ENCODE measurements around the gene ALDH3B1. TPM values are rescaled to one million over a fixed set of nuclear protein-coding genes. Genes with fewer than 3 reads are reported as not detected.

The ALDH3B1 gene
- total and polyA plus RNA-seq, 10 of the 15 experiments (the other 5 are each of a cell fraction or from before 2014, with no cell fraction given), result 0.03 to 0.37 (median 0.17) TPM; not detected in 3

DNA sequence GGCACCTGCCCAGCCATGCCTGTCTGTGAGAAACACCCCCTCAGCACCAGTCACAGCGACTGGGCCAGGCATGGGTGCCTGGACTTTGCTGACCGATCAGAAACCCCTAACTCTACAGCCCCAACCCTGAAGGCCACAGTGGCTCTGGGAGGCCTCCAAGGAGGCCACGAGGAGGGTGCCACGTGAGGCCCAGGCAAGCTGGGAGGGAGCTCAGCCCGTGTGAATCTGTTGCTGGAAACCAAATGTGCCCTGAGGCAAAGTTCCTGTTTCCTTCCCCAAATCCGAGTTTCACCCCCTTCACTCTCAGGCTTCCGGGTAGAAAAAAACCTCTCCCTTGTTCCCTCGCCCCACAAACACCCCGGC is 7.6 kb upstream of the ALDH3B1 start (continued):
- TF ChIP-seq, protein P1, sequence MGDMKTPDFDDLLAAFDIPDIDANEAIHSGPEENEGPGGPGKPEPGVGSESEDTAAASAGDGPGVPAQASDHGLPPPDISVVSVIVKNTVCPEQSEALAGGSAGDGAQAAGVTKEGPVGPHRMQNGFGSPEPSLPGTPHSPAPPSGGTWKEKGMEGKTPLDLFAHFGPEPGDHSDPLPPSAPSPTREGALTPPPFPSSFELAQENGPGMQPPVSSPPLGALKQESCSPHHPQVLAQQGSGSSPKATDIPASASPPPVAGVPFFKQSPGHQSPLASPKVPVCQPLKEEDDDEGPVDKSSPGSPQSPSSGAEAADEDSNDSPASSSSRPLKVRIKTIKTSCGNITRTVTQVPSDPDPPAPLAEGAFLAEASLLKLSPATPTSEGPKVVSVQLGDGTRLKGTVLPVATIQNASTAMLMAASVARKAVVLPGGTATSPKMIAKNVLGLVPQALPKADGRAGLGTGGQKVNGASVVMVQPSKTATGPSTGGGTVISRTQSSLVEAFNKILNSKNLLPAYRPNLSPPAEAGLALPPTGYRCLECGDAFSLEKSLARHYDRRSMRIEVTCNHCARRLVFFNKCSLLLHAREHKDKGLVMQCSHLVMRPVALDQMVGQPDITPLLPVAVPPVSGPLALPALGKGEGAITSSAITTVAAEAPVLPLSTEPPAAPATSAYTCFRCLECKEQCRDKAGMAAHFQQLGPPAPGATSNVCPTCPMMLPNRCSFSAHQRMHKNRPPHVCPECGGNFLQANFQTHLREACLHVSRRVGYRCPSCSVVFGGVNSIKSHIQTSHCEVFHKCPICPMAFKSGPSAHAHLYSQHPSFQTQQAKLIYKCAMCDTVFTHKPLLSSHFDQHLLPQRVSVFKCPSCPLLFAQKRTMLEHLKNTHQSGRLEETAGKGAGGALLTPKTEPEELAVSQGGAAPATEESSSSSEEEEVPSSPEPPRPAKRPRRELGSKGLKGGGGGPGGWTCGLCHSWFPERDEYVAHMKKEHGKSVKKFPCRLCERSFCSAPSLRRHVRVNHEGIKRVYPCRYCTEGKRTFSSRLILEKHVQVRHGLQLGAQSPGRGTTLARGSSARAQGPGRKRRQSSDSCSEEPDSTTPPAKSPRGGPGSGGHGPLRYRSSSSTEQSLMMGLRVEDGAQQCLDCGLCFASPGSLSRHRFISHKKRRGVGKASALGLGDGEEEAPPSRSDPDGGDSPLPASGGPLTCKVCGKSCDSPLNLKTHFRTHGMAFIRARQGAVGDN (IDR thresholded peaks at IDR 0.05), result peak; percentile 45; the same call in 1 of the 2 replicates
- TF ChIP-seq POLR2A (IDR thresholded peaks at IDR 0.05; ENCODE audit: low read depth, low read length) (0 out of 2 replicates have a peak, but pooled peaks have one; percentile 37), IRF4 (IDR thresholded peaks at IDR 0.05; ENCODE audit: low read depth, low read length) (0 out of 2 replicates have a peak, but pooled peaks have one; percentile 9), TARDBP (IDR thresholded peaks at IDR 0.05; ENCODE audit: borderline replicate concordance) (no peak), RAD51 (IDR thresholded peaks at IDR 0.05) (peak; percentile 73), MEF2A (IDR thresholded peaks at IDR 0.05; ENCODE audit: insufficient read depth, low read depth, low read length) (no peak), GATAD2B (conservative IDR thresholded peaks at IDR 0.05; ENCODE audit: low read depth) (no peak), CHD4 (IDR thresholded peaks at IDR 0.05) (no peak), SIN3A (IDR thresholded peaks at IDR 0.05; ENCODE audit: low read depth, low read length) (no peak)
